HG02938 (cell line): ENCODE measurements around the gene TEX13A.
"Not testable (repeated sequence)": the region's sequence is repeated elsewhere in the genome, so short reads cannot be mapped to it uniquely, and the experiment has no call there.

Experiments
- ATAC-seq: cut with Tn5 transposase; IDR thresholded peaks from one replicate; pipeline ENCODE4 v1.9.1; 2021; ENCODE audit warnings: mild to moderate bottlenecking, moderate library complexity; ENCODE audit not compliant: unreplicated experiment

TEX13A gene, protein sequence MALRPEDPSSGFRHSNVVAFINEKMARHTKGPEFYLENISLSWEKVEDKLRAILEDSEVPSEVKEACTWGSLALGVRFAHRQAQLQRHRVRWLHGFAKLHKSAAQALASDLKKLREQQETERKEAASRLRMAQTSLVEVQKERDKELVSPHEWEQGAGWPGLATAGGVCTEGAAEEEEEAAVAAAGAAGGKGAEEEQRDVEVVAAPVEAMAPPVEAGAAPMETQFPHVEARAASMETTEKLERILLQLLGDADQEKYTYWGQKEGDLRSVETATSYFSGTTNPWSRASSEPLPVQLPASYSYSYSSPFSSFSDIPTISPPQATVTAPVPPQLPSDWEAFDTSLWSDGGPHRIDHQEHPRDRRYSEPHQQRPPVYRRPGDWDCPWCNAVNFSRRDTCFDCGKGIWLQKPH

DNA sequence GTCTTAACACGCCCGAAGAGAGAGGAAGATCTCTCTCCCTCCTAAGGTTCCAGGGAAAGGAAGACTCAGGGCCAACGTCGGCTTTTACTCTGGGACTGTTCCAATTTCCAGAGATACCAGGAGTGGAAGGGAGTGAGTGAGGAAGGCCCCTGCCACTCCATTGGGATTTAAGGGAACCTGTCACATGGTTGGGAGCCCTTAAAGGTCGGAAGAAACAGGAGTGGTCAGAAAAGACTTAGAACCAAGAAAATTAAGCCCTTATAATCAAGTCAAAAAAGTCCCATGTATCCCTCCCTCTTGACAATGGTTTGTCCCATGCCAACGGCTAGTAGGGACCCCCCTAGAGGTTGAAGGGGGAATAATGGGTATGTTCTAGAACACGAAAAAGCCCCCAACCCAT, at the start of gene TEX13A:
TEX13A (minus strand) TSS at position 59 of the 400 bp plus-strand sequence. CDS start 297 bp downstream, outside the sequence.
- ATAC-seq = no peak

DNA sequence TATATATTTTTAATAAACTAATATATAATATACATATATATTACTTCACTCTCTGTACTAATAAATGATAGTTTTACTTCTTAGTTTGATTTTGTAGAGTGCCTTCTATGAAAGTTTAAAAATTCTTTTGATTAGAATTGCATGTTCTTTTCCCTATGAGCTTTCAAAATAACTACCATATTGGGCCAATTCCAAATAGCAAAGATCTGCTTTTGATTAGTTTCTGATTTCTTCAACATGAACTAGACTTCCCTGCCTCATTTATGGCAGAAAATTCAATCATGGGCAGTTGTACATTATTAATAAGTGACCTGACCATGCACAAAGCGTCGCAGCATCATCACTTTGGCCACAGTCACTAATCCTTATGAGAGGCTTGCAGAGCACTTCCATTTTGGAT, 48.9 kb upstream of the TEX13A start:
- no peak for ATAC-seq

DNA sequence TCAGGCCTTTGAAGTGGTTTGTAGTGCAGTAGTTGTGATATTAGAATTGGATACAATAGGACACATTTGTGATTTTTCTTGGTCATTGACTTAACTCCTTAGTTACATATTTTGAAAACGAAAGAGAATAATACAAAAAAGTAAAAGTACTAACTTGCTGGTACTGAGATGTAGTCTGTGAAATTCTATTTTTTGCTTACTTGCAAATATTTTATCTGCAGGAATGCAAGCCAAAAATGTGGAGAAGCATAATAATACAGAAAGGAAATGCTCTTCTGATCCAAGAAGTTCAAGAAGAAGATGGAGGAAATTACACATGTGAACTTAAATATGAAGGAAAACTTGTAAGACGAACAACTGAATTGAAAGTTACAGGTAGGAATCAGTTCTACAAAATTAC, 46.7 kb upstream of the TEX13A start:
- ATAC-seq = no peak

DNA sequence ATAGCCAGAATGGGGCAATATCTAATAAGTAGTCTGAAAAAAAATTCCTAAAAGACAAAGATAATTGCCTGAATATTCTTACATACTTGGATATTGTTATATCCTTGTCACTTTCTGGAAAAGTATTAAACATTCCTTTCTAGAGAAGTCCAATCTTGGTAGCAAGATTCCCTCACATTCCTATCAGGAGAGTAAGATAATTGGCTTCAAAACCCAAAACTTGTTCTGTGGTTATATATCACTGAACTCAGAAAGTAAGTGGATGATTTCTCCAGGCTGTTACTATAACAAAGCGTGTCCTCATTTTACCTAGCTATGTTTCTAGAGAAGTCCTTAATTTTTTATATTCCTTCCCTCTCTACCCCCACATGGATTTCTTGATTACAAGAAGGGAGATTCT, 46.0 kb upstream of the TEX13A start:
- no peak for ATAC-seq

DNA sequence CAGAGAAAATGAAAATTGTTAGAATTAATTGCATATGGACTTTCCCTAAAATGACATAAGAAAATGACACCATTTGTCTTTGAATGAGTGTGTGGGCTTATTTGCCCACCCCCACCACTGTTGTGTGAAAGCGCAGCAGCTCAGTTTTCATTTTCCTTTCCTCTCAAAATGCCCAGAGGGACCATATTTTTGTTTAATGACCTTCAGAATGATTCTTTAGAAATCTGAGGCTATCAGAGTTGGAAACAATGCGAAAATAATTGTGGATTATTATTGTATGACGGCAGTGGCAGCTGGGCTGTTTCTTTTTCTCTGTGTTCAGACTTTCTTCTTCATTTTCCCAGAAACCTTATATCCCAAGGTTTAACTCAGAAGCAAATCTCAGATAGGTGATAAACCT, 44.6 kb upstream of the TEX13A start:
- ATAC-seq = no peak

DNA sequence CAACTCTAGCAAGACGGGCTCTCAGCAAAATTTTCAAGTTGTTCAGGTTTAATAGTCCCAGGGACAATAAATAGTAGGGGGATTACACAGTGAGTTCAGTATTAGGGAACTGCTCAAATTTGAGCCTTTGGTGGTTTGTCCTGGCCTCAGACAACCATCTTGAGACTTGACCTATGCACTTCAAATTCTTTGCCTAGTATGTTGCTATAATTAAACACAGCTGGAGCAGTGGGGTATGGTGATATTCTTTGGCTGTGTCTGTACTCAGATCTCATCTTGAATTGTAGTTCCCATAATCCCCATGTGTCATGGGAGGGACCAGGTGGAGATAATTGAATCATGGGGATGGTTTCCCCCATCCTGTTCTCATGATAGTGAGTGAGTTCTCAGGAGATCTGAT, 43.3 kb upstream of the TEX13A start:
- ATAC-seq = no peak

DNA sequence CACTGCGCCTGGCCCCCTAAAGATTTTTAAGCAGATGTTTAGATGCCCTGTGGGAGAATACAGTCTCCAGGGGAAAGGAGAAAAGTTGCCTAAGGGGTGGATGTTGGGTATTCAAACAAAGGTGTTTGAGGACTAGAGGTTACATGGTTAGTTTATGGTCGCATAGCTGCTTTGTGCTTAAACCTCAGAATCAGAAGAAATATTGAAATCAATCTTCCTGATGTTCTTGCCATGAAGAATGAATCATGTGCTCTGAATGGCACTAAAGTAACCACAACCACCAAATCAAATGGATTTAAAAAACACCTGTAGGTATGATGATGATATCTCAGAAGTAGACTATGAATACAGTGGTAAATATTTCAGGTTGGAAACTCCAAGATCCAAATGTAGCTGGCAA, 42.7 kb upstream of the TEX13A start:
- no peak for ATAC-seq

DNA sequence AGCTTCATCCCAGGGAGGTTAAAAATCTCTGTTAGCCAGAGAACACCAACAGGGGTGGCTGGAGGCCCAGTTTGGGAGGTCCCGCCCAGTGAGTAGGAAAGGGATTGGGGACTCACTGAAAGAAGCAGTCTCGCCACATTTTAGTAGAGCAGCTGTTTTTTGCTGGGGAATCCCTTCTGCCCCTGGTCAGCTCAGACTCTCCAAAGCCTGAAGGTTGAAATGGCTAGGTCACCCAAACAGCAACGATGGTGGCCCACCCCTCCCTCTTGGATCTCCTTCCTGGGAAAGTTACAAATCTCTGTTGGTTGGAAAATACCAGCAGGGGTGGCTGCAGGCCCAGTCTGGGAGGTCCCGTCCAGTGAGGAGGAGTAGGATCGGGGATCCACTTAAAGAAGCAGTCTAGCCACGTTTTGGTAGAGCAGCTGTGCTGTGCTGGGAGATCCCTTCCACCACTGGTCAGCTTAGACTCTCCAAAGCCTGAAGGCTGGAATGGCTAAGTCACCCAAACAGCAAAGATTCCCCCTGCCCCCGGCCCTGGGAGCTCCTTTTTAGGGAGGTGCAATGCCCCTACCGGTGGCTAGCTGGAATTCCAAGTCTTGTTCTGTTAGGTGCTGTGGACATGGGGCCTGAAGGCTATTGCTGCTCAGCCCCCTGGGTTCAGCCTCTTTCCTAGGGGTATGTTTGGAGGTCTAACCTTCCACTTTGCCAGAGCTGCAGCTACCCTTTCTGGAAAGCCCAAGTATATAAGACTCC, 40.0 kb upstream of the TEX13A start:
- no peak for ATAC-seq

DNA sequence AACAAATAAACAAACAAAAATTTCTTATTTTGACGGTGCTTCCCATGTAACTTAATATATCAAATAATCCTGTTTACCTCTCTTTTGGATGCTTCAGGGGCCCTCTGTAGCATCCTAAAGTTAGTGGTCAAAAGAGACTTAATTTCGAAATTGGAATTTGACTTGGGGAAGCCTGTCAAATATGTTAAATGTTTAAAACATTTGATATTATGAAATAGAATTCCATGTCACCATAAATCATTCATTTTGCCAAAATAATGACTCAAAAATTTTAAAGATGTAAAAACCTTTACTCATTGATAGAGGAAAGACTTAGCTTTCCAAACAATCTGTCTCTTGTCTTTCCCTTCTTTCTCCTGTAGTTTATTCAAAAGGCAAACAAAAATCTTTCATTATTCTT, 20.6 kb upstream of the TEX13A start:
- no peak for ATAC-seq

DNA sequence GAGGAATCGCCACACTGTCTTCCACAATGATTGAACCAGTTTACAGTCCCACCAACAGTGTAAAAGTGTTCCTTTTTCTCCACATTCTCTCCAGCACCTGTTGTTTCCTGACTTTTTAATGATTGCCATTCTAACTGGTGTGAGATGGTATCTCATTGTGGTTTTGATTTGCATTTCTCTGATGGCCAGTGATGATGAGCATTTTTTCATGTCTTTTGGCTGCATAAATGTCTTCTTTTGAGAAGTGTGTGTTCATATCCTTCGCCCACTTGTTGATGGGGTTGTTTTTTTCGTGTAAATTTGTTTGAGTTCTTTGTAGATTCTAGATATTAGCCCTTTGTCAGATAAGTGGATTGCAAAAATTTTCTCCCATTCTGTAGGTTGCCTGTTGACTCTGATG, 16.9 kb upstream of the TEX13A start:
- not testable (repeated sequence) for ATAC-seq

DNA sequence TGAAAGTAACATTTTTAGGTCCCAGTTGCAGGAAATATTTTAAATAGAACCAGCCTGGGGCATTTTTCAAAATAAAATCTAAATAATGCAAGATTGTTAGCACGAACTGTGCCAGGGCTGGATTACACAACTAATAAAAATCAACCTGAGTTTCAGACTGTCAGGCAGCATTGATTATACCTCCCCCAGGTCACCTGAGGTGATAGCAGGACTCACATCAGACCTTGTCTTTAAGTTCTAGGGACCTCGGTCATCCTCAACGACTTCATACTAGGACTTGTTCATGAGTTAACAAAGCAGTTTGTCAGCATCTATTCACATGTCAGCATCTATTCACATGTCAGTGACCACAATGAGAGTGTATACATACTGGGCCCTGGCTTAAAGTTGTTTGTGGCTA, 8.7 kb upstream of the TEX13A start:
- ATAC-seq = no peak

DNA sequence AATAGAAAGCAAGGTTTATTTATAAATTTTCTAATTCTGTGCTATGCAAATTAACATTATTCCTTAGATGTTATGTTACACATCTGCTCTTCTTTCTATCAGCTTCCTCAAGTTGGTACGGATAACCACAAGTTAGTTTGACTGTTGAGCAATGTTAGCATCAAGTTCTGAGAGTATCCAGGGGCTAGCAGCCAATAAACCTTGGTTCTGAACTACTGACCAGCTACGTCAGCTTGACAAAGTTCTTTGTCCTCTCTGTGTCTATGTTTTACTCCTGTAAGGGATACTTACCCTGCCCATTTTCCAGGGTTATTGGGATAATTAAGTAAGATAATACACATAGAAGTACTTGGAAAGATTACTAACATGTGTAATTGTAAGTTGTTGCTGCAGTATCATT, 8.1 kb upstream of the TEX13A start:
- no peak for ATAC-seq

DNA sequence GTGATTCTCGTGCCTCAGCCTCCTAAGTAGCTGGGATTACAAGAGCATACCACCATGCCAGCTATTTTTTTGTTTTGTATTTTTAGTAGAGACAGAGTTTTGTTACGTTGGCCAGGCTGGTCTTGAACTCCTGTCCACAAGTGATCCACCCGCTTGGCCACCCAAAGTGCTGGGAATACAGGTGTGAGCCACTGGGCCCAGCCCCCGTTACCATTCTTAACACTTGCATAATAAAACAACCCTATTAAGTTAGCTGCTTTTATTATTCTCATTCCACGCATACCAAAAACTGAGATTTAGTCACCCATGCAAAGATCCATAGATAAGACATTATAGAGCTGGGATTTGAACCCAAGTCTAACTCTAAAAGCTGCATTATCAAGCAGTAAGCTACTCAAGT, 6.0 kb upstream of the TEX13A start:
- ATAC-seq = no peak

DNA sequence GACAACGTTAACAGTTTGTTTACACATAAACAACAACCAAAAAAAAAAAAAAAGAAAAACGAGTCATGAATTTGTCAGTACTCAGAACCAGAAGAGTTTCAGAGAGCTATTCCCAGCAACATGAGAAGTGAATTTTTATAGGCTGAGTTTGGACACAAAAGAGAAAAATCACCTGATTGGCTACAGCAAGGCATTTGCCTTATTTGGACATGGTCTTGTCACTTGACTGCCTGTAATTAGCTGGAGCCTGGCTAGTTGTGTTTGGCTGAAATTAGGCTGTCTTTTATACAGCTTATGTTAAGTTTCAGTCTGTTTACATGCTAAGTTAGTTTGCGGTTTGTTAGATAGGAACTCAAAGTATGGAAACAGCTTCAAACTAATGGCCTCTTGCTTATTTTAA, 880 bp upstream of the TEX13A start:
- no peak for ATAC-seq

DNA sequence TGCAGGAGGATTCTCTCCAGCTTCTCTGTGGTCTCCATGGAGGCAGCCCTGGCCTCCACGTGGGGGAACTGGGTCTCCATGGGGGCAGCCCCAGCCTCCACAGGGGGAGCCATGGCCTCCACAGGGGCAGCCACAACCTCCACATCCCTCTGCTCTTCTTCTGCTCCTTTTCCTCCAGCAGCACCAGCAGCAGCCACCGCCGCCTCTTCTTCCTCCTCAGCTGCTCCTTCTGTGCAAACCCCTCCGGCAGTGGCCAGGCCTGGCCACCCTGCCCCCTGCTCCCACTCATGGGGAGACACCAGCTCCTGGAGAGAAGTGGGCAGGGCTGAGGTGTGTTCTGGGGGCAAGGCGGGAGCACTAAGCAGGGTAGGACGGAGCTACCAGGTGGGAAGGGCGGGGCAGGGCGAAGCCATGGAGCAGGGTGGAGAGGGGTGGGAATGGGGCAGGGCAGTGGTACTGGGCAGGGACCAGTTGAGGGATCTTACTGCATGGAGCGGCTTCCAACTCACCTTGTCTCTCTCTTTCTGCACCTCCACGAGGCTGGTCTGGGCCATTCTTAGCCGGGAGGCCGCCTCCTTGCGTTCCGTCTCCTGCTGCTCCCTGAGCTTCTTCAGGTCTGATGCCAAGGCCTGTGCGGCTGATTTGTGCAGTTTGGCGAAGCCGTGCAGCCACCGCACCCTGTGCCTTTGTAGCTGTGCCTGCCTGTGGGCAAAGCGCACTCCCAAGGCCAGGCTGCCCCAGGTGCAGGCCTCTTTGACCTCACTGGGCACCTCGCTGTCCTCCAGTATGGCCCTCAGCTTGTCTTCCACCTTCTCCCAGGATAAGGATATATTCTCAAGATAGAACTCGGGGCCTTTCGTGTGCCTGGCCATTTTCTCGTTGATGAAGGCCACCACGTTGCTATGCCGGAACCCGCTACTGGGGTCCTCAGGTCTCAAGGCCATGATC, 766 bp downstream of the TEX13A start:
- no peak for ATAC-seq

DNA sequence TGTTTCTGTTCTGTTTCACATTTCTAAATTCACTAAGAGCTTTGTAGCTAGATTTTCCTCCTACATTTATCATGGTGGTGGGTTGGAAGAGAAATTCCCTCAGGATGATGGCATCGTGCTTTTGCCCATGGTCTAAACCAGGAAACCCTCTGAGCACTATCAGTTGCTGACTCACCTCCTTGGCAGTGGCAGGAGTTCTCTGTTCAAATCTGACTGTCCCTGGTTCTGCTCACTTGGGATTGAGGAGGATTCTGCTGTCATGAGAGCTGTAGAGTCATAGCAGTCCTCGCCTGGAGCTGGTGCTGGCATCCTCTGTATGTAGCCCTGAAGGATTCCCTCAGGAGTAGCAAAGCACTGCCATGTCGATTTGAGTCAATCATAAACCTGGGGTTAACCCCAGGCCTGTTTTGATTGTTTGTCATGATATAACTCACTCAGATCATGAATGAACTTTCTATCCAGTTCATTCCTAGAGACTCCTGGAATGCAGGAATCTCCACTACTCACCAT, 9.4 kb downstream of the TEX13A start:
- ATAC-seq = no peak

DNA sequence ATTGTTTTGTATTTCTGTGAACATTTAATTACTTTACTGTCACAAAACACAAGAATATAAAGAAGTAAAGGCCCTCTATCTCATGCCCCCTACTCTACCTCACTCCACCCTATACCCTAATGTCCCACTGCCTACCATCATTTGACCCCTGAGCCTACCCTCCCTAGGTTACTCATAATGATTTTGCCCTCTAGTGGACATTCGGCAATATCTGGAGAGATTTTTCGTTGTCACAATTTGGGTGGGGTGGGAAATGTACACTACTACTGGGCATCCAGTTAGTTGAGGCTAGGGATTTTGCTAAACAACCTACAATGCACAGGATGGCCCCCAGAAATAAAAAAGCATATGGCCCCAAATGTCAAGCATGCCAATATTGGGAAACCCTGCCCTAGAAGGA, 10.2 kb downstream of the TEX13A start:
- ATAC-seq = no peak

DNA sequence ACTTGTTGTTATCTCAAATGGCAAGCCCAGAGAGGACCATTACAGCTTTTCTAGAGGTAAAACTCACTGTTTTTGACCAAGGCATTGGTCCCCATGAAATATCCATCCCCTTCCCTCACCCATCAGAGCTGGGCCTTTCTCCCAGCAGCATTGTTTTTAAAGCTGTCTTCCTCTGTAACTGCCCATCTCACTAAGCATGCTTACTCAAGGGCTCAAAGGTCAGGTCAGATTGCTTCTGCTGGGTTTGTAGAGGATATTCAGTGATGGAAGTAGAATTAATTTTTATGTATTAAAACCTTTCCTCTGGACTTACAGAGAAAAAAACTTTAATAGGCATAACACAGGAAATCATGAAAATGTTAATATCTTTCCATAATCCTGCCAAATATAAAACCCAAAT, 11.1 kb downstream of the TEX13A start:
- ATAC-seq = no peak

DNA sequence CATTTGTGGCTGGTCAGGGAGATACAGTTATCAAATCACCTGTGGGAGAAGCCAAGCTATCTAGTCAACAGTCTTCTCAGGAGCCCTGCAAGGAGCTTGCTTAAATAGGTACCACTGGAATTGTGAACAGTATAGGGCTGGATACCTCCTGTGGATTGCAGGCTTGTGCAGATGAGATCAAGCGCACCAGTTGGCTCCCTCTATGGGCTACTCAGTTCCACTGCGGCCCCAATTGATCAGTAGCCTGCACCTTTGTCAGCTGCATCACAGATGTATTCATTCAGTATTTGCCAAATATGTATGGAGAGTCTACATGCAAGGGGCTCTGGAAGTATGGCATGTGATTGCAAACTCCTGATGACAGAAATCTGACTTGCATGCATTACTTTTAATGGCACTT, 28.6 kb downstream of the TEX13A start:
- no peak for ATAC-seq

DNA sequence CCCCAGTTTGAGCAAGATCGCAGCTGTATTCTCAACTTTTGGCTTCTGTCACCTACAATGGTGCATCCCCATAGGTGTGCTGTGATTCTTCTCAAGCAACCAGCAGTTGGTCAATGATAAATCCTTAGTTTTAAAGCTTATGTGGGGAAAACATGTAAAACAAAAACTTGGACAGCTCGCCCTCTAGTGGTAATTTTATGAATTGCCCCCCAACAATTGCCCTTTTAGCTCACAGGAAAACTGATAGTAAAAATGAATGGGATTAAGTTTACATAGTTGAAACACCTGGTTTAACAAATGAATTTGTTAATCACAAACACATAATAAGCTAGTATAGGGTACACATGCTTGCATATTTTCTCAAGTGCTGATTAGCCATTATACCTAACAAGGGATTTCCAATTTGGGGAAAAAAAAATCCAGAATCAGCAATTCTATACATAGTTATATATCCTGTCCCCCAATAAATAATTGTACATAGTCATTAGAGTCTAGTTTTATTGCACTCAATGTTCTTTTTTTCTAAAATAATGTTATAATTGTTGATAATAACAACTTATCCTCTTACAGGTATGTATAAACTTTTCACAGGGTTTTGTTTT, 30.1 kb downstream of the TEX13A start:
- ATAC-seq = no peak

DNA sequence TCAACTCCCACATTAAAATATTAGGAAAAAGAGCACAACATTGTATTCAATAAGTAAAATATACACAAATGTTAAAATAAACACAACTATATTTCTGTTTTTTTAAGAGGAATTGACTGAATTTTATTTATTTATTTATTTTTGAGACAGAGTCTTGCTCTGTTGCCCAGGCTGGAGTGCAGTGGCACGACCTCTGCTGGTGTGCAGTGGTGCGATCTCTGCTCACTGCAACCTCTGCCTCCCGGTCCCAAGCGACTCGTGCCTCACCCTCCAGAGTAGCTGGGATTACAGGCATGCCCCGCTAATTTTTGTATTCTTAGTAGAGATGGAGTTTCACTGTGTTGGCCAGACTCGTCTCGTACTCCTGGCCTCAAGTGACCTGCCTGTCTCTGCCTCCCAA, 31.4 kb downstream of the TEX13A start:
- no peak for ATAC-seq
